ENCODE data around the gene DLGAP4. TPM values are rescaled to one million over a fixed set of nuclear protein-coding genes. Genes with fewer than 3 reads are reported as not detected.

The DLGAP4 gene
- polyA plus RNA-seq, 1 of the 3 experiments (the other 2 are of a cell fraction) = 31.2 TPM

DNA sequence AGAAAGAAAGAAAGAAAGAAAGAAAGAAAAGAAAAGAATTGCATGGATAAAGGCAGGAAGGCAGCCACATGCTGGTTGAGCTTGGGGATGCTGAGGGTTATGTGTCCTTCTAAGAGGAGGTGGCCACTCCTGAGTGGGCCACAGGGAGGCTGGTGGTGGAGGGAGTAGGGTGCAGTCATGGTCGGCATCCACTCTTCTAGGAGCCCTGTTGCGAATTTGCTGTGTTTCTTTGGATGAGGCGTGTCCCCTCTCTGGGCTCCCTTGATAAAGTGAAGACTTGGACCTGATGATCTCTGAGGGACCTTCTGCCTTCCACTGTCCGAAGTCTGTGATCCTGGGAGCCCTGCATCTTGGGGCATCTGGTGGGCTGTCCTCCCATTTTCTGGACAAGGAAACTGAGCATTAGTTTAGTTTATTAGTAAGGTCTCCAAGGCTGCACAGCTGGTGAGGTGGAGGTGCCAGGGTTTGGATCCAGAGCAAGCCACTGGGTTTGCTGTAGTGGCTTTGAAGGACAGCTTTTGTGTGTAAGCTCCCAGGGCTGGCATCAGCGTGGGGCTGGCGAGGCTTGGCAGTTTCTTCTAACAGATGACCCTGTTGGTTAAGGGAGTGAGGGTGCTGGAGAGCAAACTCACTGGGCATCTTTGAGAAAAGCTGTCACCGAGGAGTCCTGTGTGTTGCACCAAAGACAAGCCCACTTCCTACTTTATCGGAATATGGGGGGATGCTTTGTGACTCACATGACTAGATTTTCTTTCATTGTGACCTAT lies 4.3 kb downstream of the DLGAP4 start (continued):
- TF ChIP-seq USF1 (IDR thresholded peaks at IDR 0.05; ENCODE audit: borderline replicate concordance, low read depth) = no peak
- TF ChIP-seq CHD2 (IDR thresholded peaks at IDR 0.05; ENCODE audit: low read length, partially characterized antibody) = no peak
- no peak for TF ChIP-seq USF2 (IDR thresholded peaks at IDR 0.05; ENCODE audit: borderline replicate concordance, low read depth, low read length)
- no peak for TF ChIP-seq NRF1 (IDR thresholded peaks at IDR 0.05; ENCODE audit: low read depth, low read length)
- no peak for TF ChIP-seq CTCF (IDR thresholded peaks at IDR 0.05)
- TF ChIP-seq RAD21 (IDR thresholded peaks at IDR 0.05; ENCODE audit: low read length) = no peak
- TF ChIP-seq MEF2A (IDR thresholded peaks at IDR 0.05; ENCODE audit: borderline replicate concordance, low read depth) = no peak

DNA sequence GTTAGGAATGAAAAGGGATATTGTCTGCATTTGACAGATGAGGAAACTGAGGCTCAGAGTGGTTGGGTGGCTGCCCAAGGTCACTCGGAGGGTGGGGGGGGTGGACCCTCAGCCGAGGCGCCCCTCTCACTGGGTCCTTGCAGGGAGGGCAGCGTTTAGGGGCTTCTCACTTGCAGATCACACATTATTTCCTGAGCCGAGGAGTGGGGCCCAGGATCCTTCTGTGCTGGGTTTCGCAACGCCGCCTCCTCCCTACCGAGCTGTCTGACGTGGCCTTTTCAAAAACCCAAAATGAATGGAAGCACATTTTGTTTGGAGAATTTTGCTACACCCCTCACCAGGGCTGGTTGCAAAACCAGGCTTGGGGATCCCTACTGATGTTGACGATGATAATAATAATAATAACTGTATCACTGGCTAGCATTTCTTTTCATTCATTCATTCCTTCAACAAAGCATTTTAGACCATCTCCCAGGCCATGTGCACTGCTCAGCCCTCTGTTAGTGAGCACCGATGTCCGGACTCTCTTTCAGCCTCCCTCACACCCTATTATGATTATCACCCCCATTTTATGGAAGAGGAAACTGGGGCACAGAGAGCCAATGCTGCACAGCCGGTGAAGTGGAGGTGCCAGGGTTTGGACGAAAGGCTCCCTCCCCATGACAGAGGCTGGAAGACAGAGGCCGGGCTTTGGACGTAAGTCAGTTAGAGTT lies 5.2 kb downstream of the DLGAP4 start:
- peaks cover 29% of the 10 kb centered on the region for H3K27me3 ChIP-seq (ENCODE audit: insufficient read depth)
- no peaks in the 10 kb centered on the region for H3K36me3 ChIP-seq (replicated peaks in 1 of 2; ENCODE audit: control insufficient read depth in 1 of 2, insufficient read depth in 2 of 2, low read length in 1 of 2)
- no peaks in the 10 kb centered on the region for H3F3A ChIP-seq (replicated peaks; ENCODE audit: insufficient read depth)
- no peaks in the 10 kb centered on the region for H4K20me1 ChIP-seq (ENCODE audit: insufficient read depth)
- ChIA-PET POLR2A (no interaction called here), CTCF (no interaction called here)
- no peaks in the 10 kb centered on the region for H3K9me2 ChIP-seq
- no peak overlapping the region for H3K27ac ChIP-seq (ENCODE audit: low read depth in 2 of 2, low read length in 1 of 2)
- no peaks in the 10 kb centered on the region for H3K9me3 ChIP-seq
- H3K4me1 ChIP-seq (ENCODE audit: control insufficient read depth in 1 of 2, insufficient read depth in 2 of 2, low read depth in 1 of 2, low read length in 1 of 2) = peaks cover 0 to 12% of the 10 kb centered on the region in 2 experiments; a peak in 1 of 4 replicates
- H3K79me2 ChIP-seq (ENCODE audit: insufficient read depth) = no peaks in the 10 kb centered on the region
- 52% methylated on average over 17 of the region's 17 CpGs for WGBS (ENCODE audit: low lambda C conversion rate)
- H3K4me3 ChIP-seq (ENCODE audit: low read depth in 2 of 2, low read length in 1 of 2) = no peak overlapping the region
- DNase-seq = no peak
- H2AFZ ChIP-seq (ENCODE audit: low read depth) = no peak overlapping the region
- no peak overlapping the region for H3K4me2 ChIP-seq
- H3K9ac ChIP-seq = no peak overlapping the region
- no peak for TF ChIP-seq MXI1 (IDR thresholded peaks at IDR 0.05; ENCODE audit: low read depth, low read length)
- TF ChIP-seq ELF1 (IDR thresholded peaks at IDR 0.05) = no peak
- no peak for TF ChIP-seq RXRA (IDR thresholded peaks at IDR 0.05; ENCODE audit: borderline replicate concordance, low read depth)
- TF ChIP-seq RCOR1 (IDR thresholded peaks at IDR 0.05; ENCODE audit: low read length) = no peak
- TF ChIP-seq JUND (IDR thresholded peaks at IDR 0.05) = no peak
- no peak for TF ChIP-seq REST (IDR thresholded peaks at IDR 0.05; ENCODE audit: low read depth, low read length)
- no peak for TF ChIP-seq IRF3 (IDR thresholded peaks at IDR 0.05; ENCODE audit: low read depth, low read length)
- no peak for TF ChIP-seq USF2 (IDR thresholded peaks at IDR 0.05; ENCODE audit: borderline replicate concordance, low read depth, low read length)
- no peak for TF ChIP-seq TCF12 (IDR thresholded peaks at IDR 0.05)
- no peak for TF ChIP-seq POLR2AphosphoS5 (IDR thresholded peaks at IDR 0.05; ENCODE audit: low read depth, low read length)
- TF ChIP-seq NFIC (IDR thresholded peaks at IDR 0.05; ENCODE audit: borderline replicate concordance) = no peak
- TF ChIP-seq USF1 (IDR thresholded peaks at IDR 0.05; ENCODE audit: borderline replicate concordance, low read depth) = no peak
- TF ChIP-seq, protein P1, sequence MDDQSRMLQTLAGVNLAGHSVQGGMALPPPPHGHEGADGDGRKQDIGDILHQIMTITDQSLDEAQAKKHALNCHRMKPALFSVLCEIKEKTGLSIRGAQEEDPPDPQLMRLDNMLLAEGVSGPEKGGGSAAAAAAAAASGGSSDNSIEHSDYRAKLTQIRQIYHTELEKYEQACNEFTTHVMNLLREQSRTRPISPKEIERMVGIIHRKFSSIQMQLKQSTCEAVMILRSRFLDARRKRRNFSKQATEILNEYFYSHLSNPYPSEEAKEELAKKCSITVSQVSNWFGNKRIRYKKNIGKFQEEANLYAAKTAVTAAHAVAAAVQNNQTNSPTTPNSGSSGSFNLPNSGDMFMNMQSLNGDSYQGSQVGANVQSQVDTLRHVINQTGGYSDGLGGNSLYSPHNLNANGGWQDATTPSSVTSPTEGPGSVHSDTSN (IDR thresholded peaks at IDR 0.05) = no peak

All from SK-N-SH (cell line).